Measurements from ENCODE around the gene LRRC74A.

Gene LRRC74A

GRCh38 chr14:76784881-76785280 is 41.3 kb upstream of the LRRC74A start:
- ChIA-PET CTCF (interaction anchor here (0.7 to 16.5 kb wide), 17 partner anchors 9 to 316 kb away, joined by 3 to 520 read pairs (median 10); partner anchors contain the start of gene VASH1), POLR2A (interaction anchor here (0.6 to 3.7 kb wide), 8 partner anchors 9 to 75 kb away, joined by 3 to 17 read pairs (median 5); no protein-coding TSS in a partner anchor)
- H3K4me1 ChIP-seq (ENCODE audit: control extremely low read depth in 1 of 4, control insufficient read depth in 4 of 4, insufficient read depth in 4 of 4, low read length in 3 of 4), result peaks cover 0 to 33% (median 25%) of the 10 kb centered on the region in 4 experiments
- H3K27me3 ChIP-seq (replicated peaks in 2 of 5; ENCODE audit: control insufficient read depth in 4 of 5, insufficient read depth in 5 of 5, low read length in 4 of 5), result no peaks in the 10 kb centered on the region
- peaks cover 6 to 57% (median 37%) of the 10 kb centered on the region in 4 experiments for H3K36me3 ChIP-seq (ENCODE audit: control insufficient read depth in 4 of 4, insufficient read depth in 4 of 4, low read length in 3 of 4)
- no peak overlapping the region for H3K4me3 ChIP-seq (ENCODE audit: control insufficient read depth in 1 of 7, extremely low read depth in 1 of 7, insufficient read depth in 4 of 7, low read depth in 2 of 7, low read length in 6 of 7)
- no peaks in the 10 kb centered on the region for H3K9me3 ChIP-seq (ENCODE audit: control extremely low read depth in 1 of 5, control insufficient read depth in 4 of 5, insufficient read depth in 2 of 5, low read depth in 1 of 5, low read length in 4 of 5)
- DNase-seq, result peak; percentile 80 to 88 (median 84)
- no CpG with 5 or more reads among the region's 2 CpGs for WGBS (ENCODE audit: insufficient coverage)
- H3K27ac ChIP-seq (ENCODE audit: insufficient read depth in 1 of 2, low read depth in 1 of 2, low read length in 2 of 2, poor library complexity in 1 of 2, severe bottlenecking in 2 of 2), result no peak overlapping the region

- H3K27ac ChIP-seq (ENCODE audit: insufficient read depth in 1 of 2, low read depth in 1 of 2, low read length in 2 of 2, poor library complexity in 1 of 2, severe bottlenecking in 2 of 2), result no peak overlapping the region
- CTCF ChIA-PET, result interaction anchor here (0.9 to 16.5 kb wide), 8 partner anchors 8 to 93 kb away, joined by 3 to 520 read pairs (median 20); no protein-coding TSS in a partner anchor
Measured at GRCh38 chr14:76786601-76787000, 39.6 kb upstream of the LRRC74A start.

GRCh38 chr14:76792422-76792821 is 33.8 kb upstream of the LRRC74A start:
- H3K36me3 ChIP-seq (ENCODE audit: control insufficient read depth in 4 of 4, insufficient read depth in 4 of 4, low read length in 3 of 4), result peaks cover 17 to 62% (median 44%) of the 10 kb centered on the region in 4 experiments
- H3K27me3 ChIP-seq (replicated peaks in 2 of 5; ENCODE audit: control insufficient read depth in 4 of 5, insufficient read depth in 5 of 5, low read length in 4 of 5), result no peaks in the 10 kb centered on the region
- no peak overlapping the region for H3K27ac ChIP-seq (ENCODE audit: insufficient read depth in 1 of 2, low read depth in 1 of 2, low read length in 2 of 2, poor library complexity in 1 of 2, severe bottlenecking in 2 of 2)
- H3K4me3 ChIP-seq (ENCODE audit: control insufficient read depth in 1 of 7, extremely low read depth in 1 of 7, insufficient read depth in 4 of 7, low read depth in 2 of 7, low read length in 6 of 7), result no peak overlapping the region
- peaks cover 0 to 3% (median 0%) of the 10 kb centered on the region in 5 experiments for H3K9me3 ChIP-seq (ENCODE audit: control extremely low read depth in 1 of 5, control insufficient read depth in 4 of 5, insufficient read depth in 2 of 5, low read depth in 1 of 5, low read length in 4 of 5)
- no peaks in the 10 kb centered on the region for H3K4me1 ChIP-seq (ENCODE audit: control extremely low read depth in 1 of 4, control insufficient read depth in 4 of 4, insufficient read depth in 4 of 4, low read length in 3 of 4)
- CTCF ChIA-PET, result no interaction called here
- no peak for DNase-seq
- POLR2A ChIA-PET, result no interaction called here
- WGBS (ENCODE audit: insufficient coverage), result no CpG with 5 or more reads among the region's 2 CpGs

More at GRCh38 chr14:76786601-76787000, 39.6 kb upstream of the LRRC74A start:
- WGBS (ENCODE audit: insufficient coverage), result no CpG with 5 or more reads among the region's 2 CpGs
- no peak for DNase-seq
- Histone ChIP-seq H3K4me1 (ENCODE audit: control extremely low read depth in 1 of 4, control insufficient read depth in 4 of 4, insufficient read depth in 4 of 4, low read length in 3 of 4) (peaks cover 0 to 28% (median 20%) of the 10 kb centered on the region in 4 experiments), H3K36me3 (ENCODE audit: control insufficient read depth in 4 of 4, insufficient read depth in 4 of 4, low read length in 3 of 4) (peaks cover 12 to 66% (median 47%) of the 10 kb centered on the region in 4 experiments), H3K27me3 (replicated peaks in 2 of 5; ENCODE audit: control insufficient read depth in 4 of 5, insufficient read depth in 5 of 5, low read length in 4 of 5) (no peaks in the 10 kb centered on the region), H3K9me3 (ENCODE audit: control extremely low read depth in 1 of 5, control insufficient read depth in 4 of 5, insufficient read depth in 2 of 5, low read depth in 1 of 5, low read length in 4 of 5) (peaks cover 0 to under 1% (median 0%) of the 10 kb centered on the region in 5 experiments), H3K4me3 (ENCODE audit: control insufficient read depth in 1 of 7, extremely low read depth in 1 of 7, insufficient read depth in 4 of 7, low read depth in 2 of 7, low read length in 6 of 7) (no peak overlapping the region)
- POLR2A ChIA-PET, result interaction anchor here (1.5 kb wide), 1 partner anchor 76 kb away, joined by 4 read pairs; no protein-coding TSS in a partner anchor

GRCh38 chr14:76793324-76793723 is 32.9 kb upstream of the LRRC74A start:
- H3K36me3 ChIP-seq (ENCODE audit: control insufficient read depth in 4 of 4, insufficient read depth in 4 of 4, low read length in 3 of 4), result peaks cover 19 to 62% (median 41%) of the 10 kb centered on the region in 4 experiments
- POLR2A ChIA-PET, result no interaction called here
- WGBS (ENCODE audit: insufficient coverage), result 100% methylated on average over 2 of the region's 4 CpGs
- CTCF ChIA-PET, result no interaction called here
- no peak overlapping the region for H3K27ac ChIP-seq (ENCODE audit: insufficient read depth in 1 of 2, low read depth in 1 of 2, low read length in 2 of 2, poor library complexity in 1 of 2, severe bottlenecking in 2 of 2)
- H3K4me3 ChIP-seq (ENCODE audit: control insufficient read depth in 1 of 7, extremely low read depth in 1 of 7, insufficient read depth in 4 of 7, low read depth in 2 of 7, low read length in 6 of 7), result no peak overlapping the region
- DNase-seq, result no peak
- peaks cover 0 to 3% (median 0%) of the 10 kb centered on the region in 5 experiments for H3K9me3 ChIP-seq (ENCODE audit: control extremely low read depth in 1 of 5, control insufficient read depth in 4 of 5, insufficient read depth in 2 of 5, low read depth in 1 of 5, low read length in 4 of 5)
- H3K27me3 ChIP-seq (replicated peaks in 2 of 5; ENCODE audit: control insufficient read depth in 4 of 5, insufficient read depth in 5 of 5, low read length in 4 of 5), result no peaks in the 10 kb centered on the region
- H3K4me1 ChIP-seq (ENCODE audit: control extremely low read depth in 1 of 4, control insufficient read depth in 4 of 4, insufficient read depth in 4 of 4, low read length in 3 of 4), result no peaks in the 10 kb centered on the region

- H3K27ac ChIP-seq (ENCODE audit: insufficient read depth in 1 of 2, low read depth in 1 of 2, low read length in 2 of 2, poor library complexity in 1 of 2, severe bottlenecking in 2 of 2), result no peak overlapping the region
- H3K27me3 ChIP-seq (replicated peaks in 2 of 5; ENCODE audit: control insufficient read depth in 4 of 5, insufficient read depth in 5 of 5, low read length in 4 of 5), result no peaks in the 10 kb centered on the region
- H3K4me3 ChIP-seq (ENCODE audit: control insufficient read depth in 1 of 7, extremely low read depth in 1 of 7, insufficient read depth in 4 of 7, low read depth in 2 of 7, low read length in 6 of 7), result no peak overlapping the region
- ChIA-PET CTCF (no interaction called here), POLR2A (no interaction called here)
- peaks cover 19 to 56% (median 37%) of the 10 kb centered on the region in 4 experiments for H3K36me3 ChIP-seq (ENCODE audit: control insufficient read depth in 4 of 4, insufficient read depth in 4 of 4, low read length in 3 of 4)
- H3K4me1 ChIP-seq (ENCODE audit: control extremely low read depth in 1 of 4, control insufficient read depth in 4 of 4, insufficient read depth in 4 of 4, low read length in 3 of 4), result no peaks in the 10 kb centered on the region
- no CpG with 5 or more reads among the region's 5 CpGs for WGBS (ENCODE audit: insufficient coverage)
- peaks cover 0 to 3% (median 0%) of the 10 kb centered on the region in 5 experiments for H3K9me3 ChIP-seq (ENCODE audit: control extremely low read depth in 1 of 5, control insufficient read depth in 4 of 5, insufficient read depth in 2 of 5, low read depth in 1 of 5, low read length in 4 of 5)
- DNase-seq, result no peak
Measured at GRCh38 chr14:76793956-76794355, 32.3 kb upstream of the LRRC74A start.

- ChIA-PET CTCF (interaction anchor here (1.3 to 2.8 kb wide), 5 partner anchors 9 to 96 kb away, joined by 3 to 13 read pairs (median 4); no protein-coding TSS in a partner anchor), POLR2A (no interaction called here)
Measured at GRCh38 chr14:76806446-76806845, 19.8 kb upstream of the LRRC74A start.

GRCh38 chr14:76808011-76808410 is 18.2 kb upstream of the LRRC74A start:
- H3K9me3 ChIP-seq (ENCODE audit: control extremely low read depth in 1 of 5, control insufficient read depth in 4 of 5, insufficient read depth in 2 of 5, low read depth in 1 of 5, low read length in 4 of 5), result no peaks in the 10 kb centered on the region
- no peak overlapping the region for H3K27ac ChIP-seq (ENCODE audit: insufficient read depth in 1 of 2, low read depth in 1 of 2, low read length in 2 of 2, poor library complexity in 1 of 2, severe bottlenecking in 2 of 2)
- peaks cover 9 to 30% (median 20%) of the 10 kb centered on the region in 4 experiments for H3K4me1 ChIP-seq (ENCODE audit: control extremely low read depth in 1 of 4, control insufficient read depth in 4 of 4, insufficient read depth in 4 of 4, low read length in 3 of 4)
- no peak overlapping the region for H3K4me3 ChIP-seq (ENCODE audit: control insufficient read depth in 1 of 7, extremely low read depth in 1 of 7, insufficient read depth in 4 of 7, low read depth in 2 of 7, low read length in 6 of 7)
- no peak for DNase-seq
- WGBS (ENCODE audit: insufficient coverage), result 100% methylated on average over 1 of the region's 1 CpG
- POLR2A ChIA-PET, result no interaction called here
- CTCF ChIA-PET, result interaction anchor here (1.1 to 2.8 kb wide), 4 partner anchors 21 to 98 kb away, joined by 3 to 13 read pairs (median 8); no protein-coding TSS in a partner anchor
- H3K27me3 ChIP-seq (replicated peaks in 2 of 5; ENCODE audit: control insufficient read depth in 4 of 5, insufficient read depth in 5 of 5, low read length in 4 of 5), result no peaks in the 10 kb centered on the region
- peaks cover 23 to 55% (median 44%) of the 10 kb centered on the region in 4 experiments for H3K36me3 ChIP-seq (ENCODE audit: control insufficient read depth in 4 of 4, insufficient read depth in 4 of 4, low read length in 3 of 4)

More at GRCh38 chr14:76806446-76806845, 19.8 kb upstream of the LRRC74A start:
- Histone ChIP-seq H3K27me3 (replicated peaks in 2 of 5; ENCODE audit: control insufficient read depth in 4 of 5, insufficient read depth in 5 of 5, low read length in 4 of 5) (no peaks in the 10 kb centered on the region), H3K36me3 (ENCODE audit: control insufficient read depth in 4 of 4, insufficient read depth in 4 of 4, low read length in 3 of 4) (peaks cover 23 to 65% (median 51%) of the 10 kb centered on the region in 4 experiments), H3K27ac (ENCODE audit: insufficient read depth in 1 of 2, low read depth in 1 of 2, low read length in 2 of 2, poor library complexity in 1 of 2, severe bottlenecking in 2 of 2) (no peak overlapping the region), H3K4me1 (ENCODE audit: control extremely low read depth in 1 of 4, control insufficient read depth in 4 of 4, insufficient read depth in 4 of 4, low read length in 3 of 4) (peaks cover 7 to 25% (median 10%) of the 10 kb centered on the region in 4 experiments), H3K9me3 (ENCODE audit: control extremely low read depth in 1 of 5, control insufficient read depth in 4 of 5, insufficient read depth in 2 of 5, low read depth in 1 of 5, low read length in 4 of 5) (no peaks in the 10 kb centered on the region), H3K4me3 (ENCODE audit: control insufficient read depth in 1 of 7, extremely low read depth in 1 of 7, insufficient read depth in 4 of 7, low read depth in 2 of 7, low read length in 6 of 7) (no peak overlapping the region)
- WGBS (ENCODE audit: insufficient coverage), result 98% methylated on average over 12 of the region's 12 CpGs
- no peak for DNase-seq
